SK-N-MC (cell line): ENCODE data around the gene KCNG2.

Experiments
- EZH2 ChIP-seq: fragments of 200-600 bp; sonication (generic); IDR thresholded peaks from one replicate; pipeline ENCODE4 v1.6.1; 2017; ENCODE audit warnings: antibody characterized with exemption
- FOXP2 ChIP-seq: optimal IDR thresholded peaks from 2 replicates; pipeline ENCODE3; 2011; ENCODE audit warnings: mild to moderate bottlenecking, moderate library complexity; ENCODE audit not compliant: insufficient read depth; ENCODE audit errors: extremely low read length, control extremely low read depth
- POLR2AphosphoS5 ChIP-seq: IDR thresholded peaks from 2 replicates; pipeline ENCODE4 v1.6.1; 2012; ENCODE audit warnings: mild to moderate bottlenecking, low read depth, low read length, borderline replicate concordance

GRCh38 chr18:79798346-79798998 is 734 bp downstream of the KCNG2 start:
- TF ChIP-seq FOXP2 (no peak), POLR2AphosphoS5 (no peak), EZH2 (no peak)
